LNCaP clone FGC (cell line): ENCODE data around the gene PCDHB9.
"Not testable (repeated sequence)": the region's sequence is repeated elsewhere in the genome, so short reads cannot be mapped to it uniquely, and the experiment has no call there.

Experiments
- DNase-seq: peaks from one replicate; pipeline ENCODE4 v3.0.0-alpha.2; 2011; ENCODE audit warnings: low read depth
- H3K4me3 ChIP-seq: 2 replicates; pipeline ENCODE4 v1.5.1; 2011; ENCODE audit warnings: mild to moderate bottlenecking, low read depth, low read length, control low read depth
- CTCF ChIP-seq: IDR thresholded peaks from 2 replicates; pipeline ENCODE4 v1.5.1; 2012; ENCODE audit warnings: mild to moderate bottlenecking; ENCODE audit not compliant: control insufficient read depth, insufficient read depth; ENCODE audit errors: extremely low read depth

PCDHB9 gene

GRCh38 chr5:141213656-141214339 is 26.8 kb downstream of the PCDHB9 start, which contains the start of gene PCDHB13:
Gene PCDHB13, plus strand, starts transcription at chr5:141213919. Its CDS starts 205 bp downstream, at chr5:141214124.
- TF ChIP-seq CTCF, result peak; percentile 63
- peak within 1 kb of the TSS; percentile 36 for H3K4me3 ChIP-seq
- peak; percentile 47 for DNase-seq

- DNase-seq, H3K4me3 ChIP-seq: not testable (repeated sequence)
These were observed 27.6 kb downstream of the PCDHB9 start for GRCh38 chr5:141214583-141214982.

GRCh38 chr5:141215504-141215903 is 28.5 kb downstream of the PCDHB9 start:
- DNase-seq, H3K4me3 ChIP-seq: not testable (repeated sequence)

GRCh38 chr5:141216035-141216434 is 29.1 kb downstream of the PCDHB9 start:
- not testable (repeated sequence) for H3K4me3 ChIP-seq, DNase-seq

GRCh38 chr5:141223112-141223783 is 36.3 kb downstream of the PCDHB9 start, which contains the start of gene PCDHB14:
Gene PCDHB14, plus strand, starts transcription at chr5:141223343. Its CDS starts 163 bp downstream, at chr5:141223506.
- peak within 1 kb of the TSS; percentile 37 for H3K4me3 ChIP-seq
- peak; percentile 32 for DNase-seq
- peak; percentile 46 for TF ChIP-seq CTCF

- DNase-seq, H3K4me3 ChIP-seq: not testable (repeated sequence)
These were observed 37.9 kb downstream of the PCDHB9 start for GRCh38 chr5:141224844-141225243.

GRCh38 chr5:141225421-141225820 is 38.5 kb downstream of the PCDHB9 start:
- not testable (repeated sequence) for H3K4me3 ChIP-seq, DNase-seq

GRCh38 chr5:141234109-141234667 is 47.2 kb downstream of the PCDHB9 start:
- no peak for DNase-seq
- peak overlapping the region; percentile 39 for H3K4me3 ChIP-seq
- TF ChIP-seq CTCF, result peak; percentile 42

GRCh38 chr5:141235922-141236321 is 49.0 kb downstream of the PCDHB9 start:
- not testable (repeated sequence) for DNase-seq, H3K4me3 ChIP-seq
